Measurements from ENCODE around the gene VRTN.
"Not testable (repeated sequence)": the region's sequence is repeated elsewhere in the genome, so short reads cannot be mapped to it uniquely, and the experiment has no call there.

VRTN gene

GRCh38 chr14:74349757-74350156 lies 1.5 kb downstream of the VRTN start:
- no peak for DNase-seq (ENCODE audit: low read depth in 2 of 2)

GRCh38 chr14:74350211-74350927 lies 2.1 kb downstream of the VRTN start:
- no peak for DNase-seq (ENCODE audit: low read depth in 2 of 2)

- DNase-seq (ENCODE audit: low read depth in 2 of 2): no peak
These were observed 2.7 kb downstream of the VRTN start for GRCh38 chr14:74350928-74351323.

GRCh38 chr14:74356892-74357575 lies 8.8 kb downstream of the VRTN start:
- DNase-seq (ENCODE audit: low read depth in 2 of 2): no peak

- no peak for DNase-seq (ENCODE audit: low read depth in 2 of 2)
These were observed 9.3 kb downstream of the VRTN start for GRCh38 chr14:74357585-74357984.

- no peak for DNase-seq (ENCODE audit: low read depth in 2 of 2)
These were observed 10.0 kb downstream of the VRTN start for GRCh38 chr14:74358176-74358829.

GRCh38 chr14:74360163-74360562 lies 11.9 kb downstream of the VRTN start:
- DNase-seq (ENCODE audit: low read depth in 2 of 2): no peak

- DNase-seq (ENCODE audit: low read depth in 2 of 2): peak; percentile 28 to 45
These were observed 14.2 kb downstream of the VRTN start for GRCh38 chr14:74362361-74362915.

GRCh38 chr14:74364271-74364880 lies 16.1 kb downstream of the VRTN start:
- no peak for DNase-seq (ENCODE audit: low read depth in 2 of 2)

- DNase-seq (ENCODE audit: low read depth in 2 of 2): no peak
These were observed 19.8 kb downstream of the VRTN start for GRCh38 chr14:74368026-74368425.

- no peak for DNase-seq (ENCODE audit: low read depth in 2 of 2)
These were observed 20.2 kb downstream of the VRTN start for GRCh38 chr14:74368441-74368840.

GRCh38 chr14:74377976-74378690 lies 29.9 kb downstream of the VRTN start:
- no peak for DNase-seq (ENCODE audit: low read depth in 2 of 2)

GRCh38 chr14:74380172-74380571 lies 31.9 kb downstream of the VRTN start:
- DNase-seq (ENCODE audit: low read depth in 2 of 2): no peak

- DNase-seq (ENCODE audit: low read depth in 2 of 2): no peak
These were observed 32.6 kb downstream of the VRTN start for GRCh38 chr14:74380845-74381244.

- not testable (repeated sequence) for DNase-seq (ENCODE audit: low read depth in 2 of 2)
These were observed 33.3 kb downstream of the VRTN start for GRCh38 chr14:74381571-74381970.

GRCh38 chr14:74382231-74382630 lies 34.0 kb downstream of the VRTN start:
- no peak for DNase-seq (ENCODE audit: low read depth in 2 of 2)

- DNase-seq (ENCODE audit: low read depth in 2 of 2): no peak
These were observed 41.7 kb downstream of the VRTN start for GRCh38 chr14:74389980-74390379.

- DNase-seq (ENCODE audit: low read depth in 2 of 2): not testable (repeated sequence)
These were observed 42.2 kb downstream of the VRTN start for GRCh38 chr14:74390505-74390904.

GRCh38 chr14:74391479-74391878 lies 43.2 kb downstream of the VRTN start:
- DNase-seq (ENCODE audit: low read depth in 2 of 2): no peak

- DNase-seq (ENCODE audit: low read depth in 2 of 2): no peak
These were observed 44.6 kb downstream of the VRTN start for GRCh38 chr14:74392616-74393570.
